PFSK-1 (cell line): ENCODE results near the gene IL1A.

Experiments used
- FOXP2 ChIP-seq: optimal IDR thresholded peaks from 2 replicates; pipeline ENCODE3; 2011; ENCODE audit warnings: borderline replicate concordance, control low read depth, inconsistent platforms; ENCODE audit not compliant: insufficient read depth; ENCODE audit errors: extremely low read length, extremely low read depth
- POLR2AphosphoS5 ChIP-seq: IDR thresholded peaks from 2 replicates; pipeline ENCODE4 v1.6.1; 2012; ENCODE audit warnings: low read depth, mild to moderate bottlenecking, control low read depth, low read length, moderate library complexity
- TAF1 ChIP-seq: IDR thresholded peaks from 2 replicates; pipeline ENCODE4 v1.6.1; 2012; ENCODE audit warnings: low read length, control low read depth, borderline replicate concordance; ENCODE audit not compliant: insufficient read depth
- TF ChIP-seq, protein P1 (sequence below), 2 experiments: IDR thresholded peaks; 2 replicates each; pipeline versions ENCODE4 v1.6.1 to v1.8.0; 2011 to 2012; ENCODE audit warnings: low read depth in 2 of 2, low read length in 2 of 2, control low read depth in 1 of 2, inconsistent platforms in 1 of 2, mild to moderate bottlenecking in 1 of 2, moderate library complexity in 1 of 2; ENCODE audit not compliant: insufficient read depth in 1 of 2

DNA sequence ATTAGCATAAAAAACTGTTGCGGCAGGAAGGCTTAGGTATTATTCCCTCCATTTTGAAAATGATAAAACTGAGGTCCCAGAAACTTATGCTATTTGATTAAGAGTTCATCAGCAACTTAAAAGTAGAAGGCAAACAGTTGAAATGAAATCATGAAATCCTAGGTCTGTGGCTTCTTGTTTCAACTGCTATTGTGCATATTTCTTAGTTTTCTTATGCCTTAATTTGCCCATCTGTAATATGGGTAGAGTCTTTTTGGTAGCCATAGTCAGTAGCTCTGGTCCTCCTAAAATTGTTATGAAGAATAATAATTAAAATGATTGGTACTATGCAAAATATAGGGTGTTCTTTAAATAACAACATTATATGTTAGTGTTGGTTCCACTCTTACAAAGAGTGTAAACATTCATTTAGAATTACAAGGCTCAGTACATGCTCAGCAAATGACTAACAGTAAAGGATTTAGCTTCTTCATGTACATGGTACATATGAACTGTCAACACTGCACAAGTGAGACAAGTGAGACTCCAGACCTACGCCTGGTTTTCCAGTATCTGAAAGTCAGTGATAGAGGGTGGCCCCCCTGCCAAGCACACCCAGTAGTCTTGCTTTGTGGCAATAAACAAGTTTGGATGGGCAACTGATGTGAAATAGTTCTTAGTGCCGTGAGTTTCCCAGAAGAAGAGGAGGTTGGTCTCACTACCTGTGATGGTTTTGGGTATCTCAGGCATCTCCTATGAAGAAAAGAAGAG lies 9.6 kb downstream of the IL1A start:
- TF ChIP-seq POLR2AphosphoS5 (no peak), TAF1 (no peak), FOXP2 (no peak)
- TF ChIP-seq, protein P1, sequence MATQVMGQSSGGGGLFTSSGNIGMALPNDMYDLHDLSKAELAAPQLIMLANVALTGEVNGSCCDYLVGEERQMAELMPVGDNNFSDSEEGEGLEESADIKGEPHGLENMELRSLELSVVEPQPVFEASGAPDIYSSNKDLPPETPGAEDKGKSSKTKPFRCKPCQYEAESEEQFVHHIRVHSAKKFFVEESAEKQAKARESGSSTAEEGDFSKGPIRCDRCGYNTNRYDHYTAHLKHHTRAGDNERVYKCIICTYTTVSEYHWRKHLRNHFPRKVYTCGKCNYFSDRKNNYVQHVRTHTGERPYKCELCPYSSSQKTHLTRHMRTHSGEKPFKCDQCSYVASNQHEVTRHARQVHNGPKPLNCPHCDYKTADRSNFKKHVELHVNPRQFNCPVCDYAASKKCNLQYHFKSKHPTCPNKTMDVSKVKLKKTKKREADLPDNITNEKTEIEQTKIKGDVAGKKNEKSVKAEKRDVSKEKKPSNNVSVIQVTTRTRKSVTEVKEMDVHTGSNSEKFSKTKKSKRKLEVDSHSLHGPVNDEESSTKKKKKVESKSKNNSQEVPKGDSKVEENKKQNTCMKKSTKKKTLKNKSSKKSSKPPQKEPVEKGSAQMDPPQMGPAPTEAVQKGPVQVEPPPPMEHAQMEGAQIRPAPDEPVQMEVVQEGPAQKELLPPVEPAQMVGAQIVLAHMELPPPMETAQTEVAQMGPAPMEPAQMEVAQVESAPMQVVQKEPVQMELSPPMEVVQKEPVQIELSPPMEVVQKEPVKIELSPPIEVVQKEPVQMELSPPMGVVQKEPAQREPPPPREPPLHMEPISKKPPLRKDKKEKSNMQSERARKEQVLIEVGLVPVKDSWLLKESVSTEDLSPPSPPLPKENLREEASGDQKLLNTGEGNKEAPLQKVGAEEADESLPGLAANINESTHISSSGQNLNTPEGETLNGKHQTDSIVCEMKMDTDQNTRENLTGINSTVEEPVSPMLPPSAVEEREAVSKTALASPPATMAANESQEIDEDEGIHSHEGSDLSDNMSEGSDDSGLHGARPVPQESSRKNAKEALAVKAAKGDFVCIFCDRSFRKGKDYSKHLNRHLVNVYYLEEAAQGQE (IDR thresholded peaks at IDR 0.05; ENCODE audit: insufficient read depth in 1 of 2, low read depth in 2 of 2, low read length in 2 of 2) = no peak
